T follicular helper cell (primary cell): Measurements from ENCODE around the gene TRIM10.
"Not testable (repeated sequence)": the region's sequence is repeated elsewhere in the genome, so short reads cannot be mapped to it uniquely, and the experiment has no call there.

Experiments
- DNase-seq: peaks from one replicate; pipeline ENCODE4 v3.0.0-alpha.2; 2020; ENCODE audit warnings: low read depth

Gene TRIM10

GRCh38 chr6:30154061-30154460 lies 7.0 kb downstream of the TRIM10 start:
- no peak for DNase-seq

GRCh38 chr6:30152910-30153610 lies 8.0 kb downstream of the TRIM10 start:
- DNase-seq: no peak

GRCh38 chr6:30152016-30152673 lies 8.9 kb downstream of the TRIM10 start:
- DNase-seq: no peak

- DNase-seq: no peak
These were observed 9.4 kb downstream of the TRIM10 start for GRCh38 chr6:30151580-30151979.

- DNase-seq: no peak
These were observed 10.2 kb downstream of the TRIM10 start for GRCh38 chr6:30150671-30151395.

- no peak for DNase-seq
These were observed 11.0 kb downstream of the TRIM10 start for GRCh38 chr6:30149858-30150550.

- no peak for DNase-seq
These were observed 11.8 kb downstream of the TRIM10 start for GRCh38 chr6:30149234-30149633.

- DNase-seq: no peak
These were observed 13.9 kb downstream of the TRIM10 start for GRCh38 chr6:30147096-30147495.

- DNase-seq: no peak
These were observed 15.2 kb downstream of the TRIM10 start for GRCh38 chr6:30145818-30146217.

- DNase-seq: no peak
These were observed 16.2 kb downstream of the TRIM10 start for GRCh38 chr6:30144811-30145210.

GRCh38 chr6:30143780-30144179 lies 17.2 kb downstream of the TRIM10 start:
- DNase-seq: no peak

GRCh38 chr6:30142665-30143064 lies 18.3 kb downstream of the TRIM10 start:
- no peak for DNase-seq

GRCh38 chr6:30140240-30140639 lies 20.8 kb downstream of the TRIM10 start:
- not testable (repeated sequence) for DNase-seq

- no peak for DNase-seq
These were observed 24.3 kb downstream of the TRIM10 start for GRCh38 chr6:30136570-30137286.

GRCh38 chr6:30135757-30136156 lies 25.3 kb downstream of the TRIM10 start, which contains the start of gene TRIM40:
Gene TRIM40 (plus strand): TSS chr6:30136140. CDS start chr6:30137037, 897 bp downstream.
- no peak for DNase-seq

GRCh38 chr6:30135147-30135546 lies 25.9 kb downstream of the TRIM10 start:
- DNase-seq: no peak

GRCh38 chr6:30131947-30132497 lies 29.0 kb downstream of the TRIM10 start:
- no peak for DNase-seq

- peak; percentile 58 for DNase-seq
These were observed 29.8 kb downstream of the TRIM10 start for GRCh38 chr6:30130887-30131862.

GRCh38 chr6:30130179-30130679 lies 30.8 kb downstream of the TRIM10 start:
- DNase-seq: no peak
